Measurements from ENCODE around the gene DAP.

Gene DAP

DNA sequence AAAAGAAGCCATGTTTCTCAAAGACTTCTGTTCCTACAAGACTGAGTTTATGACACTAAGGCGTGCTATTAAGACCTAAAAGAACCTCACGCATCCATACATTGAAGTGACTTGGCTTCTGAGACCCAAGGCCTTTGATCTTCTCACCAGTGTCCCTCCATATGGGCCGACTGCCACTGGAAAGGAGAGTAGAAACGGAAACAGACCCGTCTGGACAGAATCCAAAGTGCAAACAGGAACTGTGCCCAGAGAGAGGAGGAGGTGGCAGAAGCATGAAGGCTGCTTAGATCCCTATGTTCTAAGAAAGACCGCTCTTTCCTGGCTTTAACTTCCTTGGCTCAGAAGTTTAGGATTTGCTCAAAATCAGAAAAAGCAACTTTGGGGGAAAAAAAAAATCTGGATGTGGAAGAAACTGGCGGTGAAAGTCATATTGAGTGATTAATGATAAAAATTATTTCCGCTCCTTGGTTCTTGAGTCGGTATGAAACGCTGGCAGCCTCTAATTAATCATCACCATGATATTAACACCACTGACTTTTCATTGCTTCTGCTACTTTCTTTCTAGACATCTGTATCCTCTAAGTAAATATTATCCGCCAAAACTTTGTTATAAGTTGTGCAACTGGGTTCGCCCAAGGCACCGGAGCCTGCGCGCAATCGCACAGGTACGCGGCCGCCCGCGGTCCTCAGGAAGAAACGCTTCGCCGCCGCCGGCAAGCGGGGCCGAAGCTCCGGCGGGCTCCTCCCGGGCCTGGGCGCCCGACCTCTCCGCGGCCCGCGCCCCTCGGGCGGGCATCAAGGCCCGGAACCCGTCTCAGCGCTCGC lies 726 bp downstream of the DAP start:
- peak; percentile 74 for DNase-seq

DNA sequence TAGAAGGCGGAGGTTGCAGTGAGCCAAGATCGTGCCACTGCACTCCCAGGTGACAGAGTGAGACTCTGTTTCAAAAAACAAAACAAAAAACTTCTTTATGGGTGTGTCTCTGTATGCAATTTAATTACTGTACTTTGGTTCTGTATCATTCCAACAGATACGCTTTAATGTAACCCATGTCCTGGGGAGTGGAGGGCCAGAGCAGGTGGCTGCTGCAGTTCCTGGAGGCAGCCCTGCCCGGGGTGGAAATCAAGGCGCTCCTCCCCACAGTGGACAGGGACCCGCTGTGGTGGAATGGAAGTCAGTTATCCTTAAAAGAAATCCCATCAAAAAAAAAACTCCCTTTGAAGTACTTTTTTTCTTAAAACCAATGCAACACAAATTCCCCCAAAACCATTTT lies 1.9 kb downstream of the DAP start:
- DNase-seq: no peak

DNA sequence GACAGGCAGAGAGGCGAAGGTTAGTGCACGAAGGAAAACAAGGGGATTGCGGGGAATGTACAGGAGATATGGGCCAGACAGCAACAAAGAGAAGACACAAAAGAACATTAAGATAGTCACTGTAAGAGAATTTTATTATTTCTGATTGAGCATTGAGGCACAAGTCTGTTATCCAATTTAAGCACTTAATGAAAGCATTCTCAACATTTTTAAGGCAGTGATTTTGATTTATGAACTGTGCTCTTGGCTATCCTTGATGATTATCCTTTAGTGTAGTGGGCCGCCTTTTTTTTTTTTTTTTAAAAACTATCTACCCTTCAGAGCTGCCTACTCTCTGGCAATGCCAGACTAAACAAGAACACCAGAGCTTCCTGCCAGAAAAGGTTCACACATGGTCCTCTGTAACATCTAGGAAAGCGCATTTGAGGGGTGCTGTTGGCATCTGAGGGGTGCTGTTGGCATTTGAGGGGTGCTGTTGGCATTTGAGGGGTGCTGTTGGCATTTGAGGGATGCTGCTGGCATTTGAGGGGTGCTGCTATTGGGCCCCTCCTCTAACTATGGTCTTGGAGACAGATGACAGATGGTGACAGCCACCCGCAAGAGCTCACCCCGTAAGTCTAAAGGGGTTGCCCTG lies 3.0 kb downstream of the DAP start:
- DNase-seq: no peak

DNA sequence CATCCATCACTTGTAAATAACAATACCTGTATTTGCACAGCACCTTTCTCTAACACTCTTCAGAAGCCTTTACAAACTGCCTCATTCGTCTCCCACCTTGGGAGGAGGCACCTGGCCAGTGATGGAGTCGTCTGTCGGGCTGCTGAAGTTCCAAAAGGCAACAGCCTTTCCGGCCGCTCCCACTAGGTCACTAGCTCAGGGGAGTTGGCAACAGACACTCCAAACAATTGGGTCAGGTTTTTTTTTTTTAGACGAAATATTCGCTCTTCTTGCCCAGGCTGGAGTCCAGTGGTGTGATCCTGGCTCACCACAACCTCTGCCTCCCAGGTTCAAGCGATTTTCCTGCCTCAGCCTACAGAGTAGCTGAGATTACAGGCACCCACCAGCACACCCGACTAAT lies 4.0 kb downstream of the DAP start:
- DNase-seq: no peak

DNA sequence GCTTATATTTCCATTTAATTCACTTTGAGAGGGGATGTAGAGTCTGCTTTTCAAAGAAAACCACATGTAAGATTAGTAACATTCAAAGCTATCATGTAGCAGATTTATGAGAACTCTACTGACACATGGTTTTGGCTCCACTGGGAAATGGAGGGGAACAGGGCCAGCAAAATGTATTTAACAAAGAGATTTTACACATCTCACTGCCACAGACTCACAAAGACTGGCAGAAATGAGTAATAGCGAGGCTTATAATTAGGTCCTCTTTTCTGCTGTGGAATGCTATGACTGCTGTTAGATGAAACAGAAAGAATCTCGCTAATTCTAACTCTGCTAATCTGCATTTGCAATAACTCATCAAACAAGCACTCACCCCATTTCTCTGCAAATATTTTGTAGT lies 4.5 kb downstream of the DAP start:
- no peak for DNase-seq

DNA sequence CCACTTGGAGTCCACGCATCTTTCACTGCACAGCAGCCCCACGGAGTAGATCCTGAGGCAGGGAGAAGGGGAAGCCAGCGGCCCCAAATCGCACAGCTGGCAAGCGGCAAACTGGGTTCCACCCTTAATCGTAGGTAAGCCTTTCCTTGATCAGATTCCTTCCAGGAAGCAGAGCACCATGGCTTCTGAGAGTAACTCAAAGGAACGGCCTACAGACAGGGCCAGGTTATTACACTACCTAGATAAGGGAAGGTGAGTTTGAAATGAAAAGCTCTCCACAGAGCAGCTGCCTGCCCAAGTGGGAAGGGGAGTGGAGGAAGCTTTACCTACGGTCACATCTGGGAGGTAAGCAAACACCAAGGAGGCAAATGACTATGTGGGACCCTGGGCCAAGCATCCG lies 7.9 kb downstream of the DAP start:
- no peak for DNase-seq

DNA sequence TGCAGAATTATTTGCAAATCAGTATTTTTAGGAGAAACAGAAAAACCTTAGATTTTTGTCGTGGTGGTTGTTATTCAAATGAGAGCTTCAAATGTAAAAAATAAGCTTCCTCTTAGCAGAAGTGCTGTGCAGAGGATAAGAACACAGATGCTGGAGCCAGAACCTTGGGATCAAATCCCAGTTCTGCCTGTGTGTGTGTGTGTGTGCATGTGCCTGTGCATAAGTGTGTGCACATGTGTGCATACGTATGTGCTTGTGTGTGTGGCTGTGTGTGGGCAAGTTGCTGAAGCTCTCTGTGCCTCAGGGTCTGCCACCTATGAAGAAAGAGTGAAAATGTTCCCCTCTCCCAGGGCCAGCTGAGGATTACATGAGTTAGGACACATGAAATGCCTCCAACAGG lies 8.6 kb downstream of the DAP start:
- DNase-seq: no peak

DNA sequence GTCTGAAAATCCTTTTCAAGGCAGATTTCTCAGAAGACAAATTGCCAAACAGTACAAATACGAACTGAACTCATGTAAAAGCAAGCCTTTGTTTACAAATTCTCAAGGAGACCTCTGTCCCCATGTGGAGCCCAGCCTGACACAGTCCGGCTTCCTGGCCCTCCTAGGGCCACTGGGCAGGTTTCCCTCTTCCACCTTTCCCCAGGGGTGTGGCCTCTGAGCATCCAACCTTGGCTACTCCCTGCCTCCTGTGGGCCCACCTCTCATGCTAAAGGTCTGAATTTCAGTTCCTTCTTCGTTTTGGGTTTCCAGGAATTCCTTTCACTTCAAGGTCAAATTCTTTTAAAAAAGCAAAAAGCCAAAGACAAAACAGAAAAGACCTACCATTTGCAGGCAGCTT lies 10.1 kb downstream of the DAP start:
- DNase-seq: no peak

DNA sequence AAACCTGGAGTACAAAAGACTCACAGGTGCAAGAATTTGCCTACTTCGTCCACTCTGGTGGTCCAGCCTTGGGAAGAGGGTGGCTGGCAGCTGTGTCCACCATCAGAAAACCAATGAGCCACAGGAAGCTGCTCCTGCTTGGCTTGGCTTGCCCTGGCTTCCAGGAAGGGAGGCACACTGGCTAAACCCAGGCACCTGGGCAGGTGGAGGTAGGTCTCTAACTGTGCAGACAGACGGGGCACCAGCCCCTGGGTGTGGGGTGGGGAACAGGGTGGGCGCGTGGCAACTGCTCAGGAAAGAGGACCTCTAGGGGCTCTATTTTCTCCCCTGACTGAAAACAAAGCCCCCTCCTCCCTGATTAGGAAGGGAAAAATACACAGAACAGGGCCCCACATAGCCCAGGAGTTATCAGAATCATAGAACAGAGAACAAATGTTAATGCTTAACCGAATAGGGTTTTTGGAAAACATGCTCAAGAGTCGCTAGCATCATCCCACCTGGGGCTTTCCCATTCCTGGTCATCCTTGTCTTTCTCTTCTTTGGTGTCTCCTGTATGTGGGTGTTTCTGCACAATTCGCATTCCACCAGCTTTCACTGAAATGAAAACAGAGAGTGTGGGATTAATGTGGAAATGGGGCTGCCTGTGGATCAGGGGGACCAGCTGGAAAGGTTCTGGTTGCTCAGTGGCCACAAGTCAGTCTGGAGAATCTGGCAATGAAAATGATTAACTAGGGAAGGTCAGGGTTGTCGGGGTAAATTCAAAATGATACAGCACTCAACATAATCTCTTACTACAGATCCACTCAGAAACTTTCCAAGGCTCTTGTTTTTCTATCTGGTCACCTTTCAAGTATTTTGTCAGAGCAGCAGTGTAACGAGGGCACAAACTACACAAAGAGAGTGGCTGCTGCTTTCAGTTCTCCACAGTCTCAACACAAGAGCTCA lies 13.1 kb downstream of the DAP start:
- no peak for DNase-seq

DNA sequence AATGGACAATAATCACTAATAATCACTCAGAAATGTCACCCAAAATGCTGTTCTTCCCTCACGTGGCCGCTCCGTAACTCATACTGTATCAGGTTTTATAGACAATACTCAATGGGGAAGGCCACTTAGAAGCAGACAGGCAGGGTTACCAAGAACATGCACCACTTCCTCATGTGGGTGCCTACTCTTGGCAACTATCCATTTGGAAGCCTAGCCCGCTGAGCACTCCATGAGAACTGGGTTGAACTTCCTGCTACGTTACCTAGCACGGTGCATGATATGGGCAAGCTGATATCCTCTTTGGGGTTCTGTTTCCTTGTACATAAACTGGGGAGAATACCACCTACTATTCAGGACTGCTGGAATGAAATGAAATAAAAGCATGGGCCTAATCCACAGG lies 14.3 kb downstream of the DAP start:
- no peak for DNase-seq

DNA sequence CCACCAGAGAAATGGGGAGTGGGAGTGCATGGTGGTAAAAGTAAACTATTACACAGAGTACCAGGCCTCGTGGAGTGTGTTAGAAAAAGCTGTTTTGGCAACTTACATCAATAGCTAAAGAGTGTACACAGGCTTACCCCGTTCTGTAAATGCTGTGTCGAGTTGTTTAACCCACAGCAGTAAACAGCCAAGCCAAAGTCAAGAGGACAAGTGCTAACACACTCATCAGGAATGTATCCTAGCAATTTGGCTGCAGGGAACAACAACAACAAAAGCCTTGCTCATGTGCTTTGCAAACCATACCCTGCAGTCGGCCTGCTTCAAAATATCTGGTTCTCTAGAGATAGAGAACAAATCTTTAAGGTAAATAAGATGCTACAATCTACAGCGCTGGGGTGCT lies 15.9 kb downstream of the DAP start:
- DNase-seq: no peak

DNA sequence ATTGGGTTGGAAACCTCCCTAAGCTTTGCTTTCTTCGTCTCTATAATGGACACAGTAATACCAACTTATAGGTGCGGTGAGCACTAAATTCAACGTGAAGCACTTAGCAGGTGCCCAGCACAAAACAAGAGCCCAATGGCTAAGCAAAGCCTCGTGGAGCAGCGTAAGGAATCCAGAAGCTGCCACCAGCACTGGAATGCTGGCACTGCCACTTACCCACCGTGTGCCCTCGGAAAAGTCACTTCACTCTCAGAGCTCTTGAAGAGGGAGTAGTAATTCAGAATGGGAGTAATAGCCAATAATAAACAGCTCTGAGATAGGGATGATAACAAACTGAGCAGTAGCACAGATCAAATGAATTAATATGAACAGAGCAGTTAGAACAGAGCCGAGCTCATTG lies 16.4 kb downstream of the DAP start:
- no peak for DNase-seq

DNA sequence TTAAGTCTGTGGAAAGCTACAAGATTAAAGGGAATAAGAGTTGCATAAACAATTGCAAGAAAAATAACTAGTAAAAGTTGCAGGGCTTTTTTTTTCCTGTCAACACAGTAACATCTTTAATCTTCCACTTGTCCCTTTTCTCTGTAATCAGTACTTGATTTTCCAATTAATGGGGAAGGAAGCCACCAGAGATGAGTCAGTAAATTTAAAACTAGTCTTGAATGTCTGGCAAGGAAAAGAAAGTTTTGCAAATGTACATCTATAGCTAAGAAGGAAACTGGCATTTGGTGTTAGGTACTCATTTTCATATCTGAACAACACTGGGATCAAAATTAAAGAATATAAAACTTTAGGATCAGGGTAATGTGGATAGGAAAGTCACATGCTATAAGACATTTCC lies 17.1 kb downstream of the DAP start:
- DNase-seq: no peak

DNA sequence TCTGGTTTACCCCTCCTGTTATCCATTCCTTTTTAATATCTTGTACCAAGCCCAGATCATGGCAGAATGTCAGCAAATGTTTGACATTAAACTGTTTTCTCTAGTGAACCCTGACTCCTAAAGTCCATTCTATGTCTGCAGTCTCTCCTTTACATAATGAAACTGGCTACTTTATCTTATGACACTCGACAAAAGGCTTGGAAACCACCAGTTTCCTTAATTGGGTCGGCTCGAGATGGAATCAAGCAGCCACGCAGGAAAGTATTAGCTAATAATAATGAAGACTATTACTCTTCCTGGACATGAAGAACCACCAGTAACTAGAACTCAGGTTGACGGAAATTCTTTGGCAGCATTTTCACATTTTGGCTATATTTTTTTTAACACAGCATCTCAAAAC lies 17.5 kb downstream of the DAP start:
- no peak for DNase-seq

DNA sequence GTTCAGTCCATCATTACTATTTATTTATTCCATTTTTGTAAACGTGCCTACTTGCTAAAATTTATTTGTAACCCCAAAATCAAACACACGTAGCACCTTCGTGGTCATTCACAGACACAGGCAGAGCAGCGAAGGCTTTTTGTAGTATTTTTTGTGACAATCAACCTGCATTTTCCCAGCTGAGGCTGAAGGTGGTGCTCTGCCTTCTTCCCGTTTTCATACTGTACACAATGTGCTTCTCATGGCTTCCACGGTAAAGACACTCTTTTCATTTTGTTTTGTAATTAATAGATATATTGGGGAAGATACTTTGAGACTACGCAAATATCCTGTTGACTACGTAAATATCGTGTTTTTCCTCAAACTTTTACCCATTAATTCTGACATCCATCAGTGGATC lies 19.4 kb downstream of the DAP start:
- no peak for DNase-seq

DNA sequence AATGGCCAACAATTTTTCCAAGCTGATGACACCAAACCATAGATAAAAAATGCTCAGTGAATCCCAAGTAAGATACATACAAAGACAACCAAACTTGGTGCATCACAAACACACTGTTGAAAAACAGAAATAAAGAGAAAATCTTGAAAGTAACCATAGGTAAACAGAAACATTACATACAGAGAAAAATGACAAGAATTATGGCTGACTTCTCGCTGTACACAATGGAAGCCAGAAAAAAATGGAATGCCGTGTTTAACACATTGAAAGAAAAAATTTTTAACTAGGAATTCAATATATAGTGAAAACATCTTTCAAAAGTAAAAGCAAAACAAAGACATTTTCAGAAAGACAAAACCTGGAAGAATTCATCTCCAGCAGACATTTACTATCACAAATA lies 20.6 kb downstream of the DAP start:
- no peak for DNase-seq

DNA sequence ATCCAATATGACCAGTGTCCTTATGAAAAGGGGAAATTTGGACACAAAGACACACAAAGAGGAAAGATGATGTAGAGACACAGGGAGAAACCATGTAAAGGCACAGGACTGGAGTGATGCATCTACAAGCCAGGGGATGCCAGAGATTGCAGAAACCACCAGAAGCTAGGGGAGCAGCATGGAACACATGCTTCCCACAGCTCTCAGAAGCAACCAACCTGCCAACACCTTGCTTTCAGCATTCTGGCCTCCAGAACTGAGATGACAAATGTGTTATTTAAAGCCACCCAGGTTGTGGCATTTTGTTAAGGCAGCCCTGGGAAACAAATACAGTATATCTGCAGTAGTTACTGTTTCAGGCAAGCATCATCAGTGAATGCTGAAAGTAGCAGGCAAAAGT lies 23.2 kb downstream of the DAP start:
- no peak for DNase-seq

DNA sequence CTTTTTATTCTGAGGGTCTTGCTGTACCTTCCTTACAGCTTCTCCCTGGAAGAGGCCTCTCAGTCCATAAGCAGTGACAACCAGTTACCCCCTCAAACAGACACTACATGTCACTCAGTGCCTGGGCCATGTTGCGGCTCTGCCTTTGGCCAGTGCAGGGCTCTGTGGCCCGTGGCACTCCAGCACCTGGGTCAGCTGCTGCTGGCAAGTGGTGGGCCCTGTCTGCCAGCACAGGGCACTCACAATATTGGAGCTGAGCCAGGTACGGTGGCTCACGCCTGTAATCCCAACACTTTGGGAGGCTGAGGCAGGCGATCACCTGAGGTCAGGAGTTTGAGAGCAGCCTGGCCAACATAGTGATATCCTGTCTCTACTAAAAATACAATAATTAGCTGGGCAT lies 24.2 kb downstream of the DAP start:
- no peak for DNase-seq

DNA sequence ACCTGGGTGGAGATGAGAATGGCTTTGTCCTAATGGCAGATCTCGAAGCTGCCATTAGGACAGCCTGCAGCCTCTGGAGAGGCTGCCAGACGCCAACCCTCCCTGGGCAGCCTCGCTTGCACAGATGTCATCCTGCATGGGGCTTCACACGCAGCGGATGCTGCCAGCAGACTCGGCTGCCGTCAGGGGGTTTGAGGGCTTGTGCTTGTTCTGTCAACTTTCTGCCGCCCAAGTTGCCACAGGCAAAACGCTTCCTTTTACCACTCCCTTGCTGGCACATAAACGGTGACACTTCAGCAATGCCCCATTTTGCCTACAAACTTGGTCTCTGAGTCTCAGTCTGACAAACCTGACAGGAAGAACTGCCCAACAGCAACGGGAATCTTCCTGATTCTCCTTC lies 24.7 kb downstream of the DAP start:
- peak; percentile 44 for DNase-seq

DNA sequence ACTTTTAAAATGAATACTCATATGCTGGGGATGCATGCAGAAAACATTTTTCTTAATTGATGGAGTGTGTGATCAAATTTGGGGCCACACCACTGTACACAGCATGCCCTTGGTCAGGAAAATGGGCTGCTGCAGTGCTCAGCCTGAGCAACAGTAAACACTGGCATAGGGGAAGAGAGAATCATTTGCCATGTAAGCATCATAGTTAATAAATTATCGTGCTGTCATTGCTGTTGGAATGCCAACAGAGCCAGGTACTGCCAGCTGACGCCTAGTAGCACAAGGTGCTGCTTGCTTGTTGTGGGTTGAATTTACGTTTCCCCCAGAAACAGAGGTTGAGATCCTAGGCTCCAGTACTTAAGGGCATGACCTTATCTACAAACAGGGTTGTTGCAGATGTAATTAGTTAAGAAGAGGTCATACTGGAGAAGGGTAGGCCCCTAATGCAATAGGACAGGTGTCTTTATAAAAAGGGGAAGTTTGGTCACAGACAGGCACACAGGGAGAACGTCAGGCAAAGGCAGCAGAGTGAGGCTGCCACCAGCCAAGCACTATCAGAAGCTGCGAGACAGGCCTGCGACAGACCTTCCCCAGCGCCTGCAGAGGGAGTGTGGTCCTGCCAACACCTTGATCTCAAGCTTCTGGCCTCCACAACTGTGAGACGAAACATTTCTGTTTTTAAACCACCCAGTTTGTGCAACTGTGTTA lies 25.3 kb downstream of the DAP start:
- DNase-seq: no peak

DNA sequence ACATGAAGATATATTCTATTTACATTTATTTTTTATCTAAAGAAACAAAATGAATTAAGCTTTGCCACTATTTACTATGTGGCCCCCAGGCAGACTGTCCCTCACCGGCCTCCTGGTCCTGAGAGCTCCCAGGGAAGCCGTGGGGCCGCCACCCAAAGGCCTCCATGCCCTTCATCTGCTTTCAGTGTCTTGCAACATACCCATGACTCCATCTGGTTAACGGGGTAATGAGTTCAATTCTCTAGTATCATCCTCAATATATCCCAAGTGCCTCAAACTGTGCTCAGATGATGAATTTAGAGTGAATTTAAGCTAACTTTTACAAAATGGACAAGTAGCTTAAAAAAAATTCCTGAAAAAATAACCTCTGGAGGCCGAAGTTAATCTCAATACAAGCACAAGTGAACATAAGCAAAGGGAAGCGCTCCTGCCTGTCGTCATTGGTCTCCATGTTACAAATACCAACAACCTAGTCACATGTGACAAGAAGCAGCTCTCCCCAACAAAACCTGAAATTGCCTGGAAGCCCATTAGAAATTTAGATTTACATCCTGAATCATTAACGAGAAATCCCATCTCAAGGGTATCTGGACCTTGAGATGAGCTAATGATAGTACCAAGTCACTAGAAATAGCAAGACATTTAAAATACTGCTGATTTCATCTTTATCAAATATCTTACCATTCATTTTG lies 26.1 kb downstream of the DAP start:
- DNase-seq: no peak

DNA sequence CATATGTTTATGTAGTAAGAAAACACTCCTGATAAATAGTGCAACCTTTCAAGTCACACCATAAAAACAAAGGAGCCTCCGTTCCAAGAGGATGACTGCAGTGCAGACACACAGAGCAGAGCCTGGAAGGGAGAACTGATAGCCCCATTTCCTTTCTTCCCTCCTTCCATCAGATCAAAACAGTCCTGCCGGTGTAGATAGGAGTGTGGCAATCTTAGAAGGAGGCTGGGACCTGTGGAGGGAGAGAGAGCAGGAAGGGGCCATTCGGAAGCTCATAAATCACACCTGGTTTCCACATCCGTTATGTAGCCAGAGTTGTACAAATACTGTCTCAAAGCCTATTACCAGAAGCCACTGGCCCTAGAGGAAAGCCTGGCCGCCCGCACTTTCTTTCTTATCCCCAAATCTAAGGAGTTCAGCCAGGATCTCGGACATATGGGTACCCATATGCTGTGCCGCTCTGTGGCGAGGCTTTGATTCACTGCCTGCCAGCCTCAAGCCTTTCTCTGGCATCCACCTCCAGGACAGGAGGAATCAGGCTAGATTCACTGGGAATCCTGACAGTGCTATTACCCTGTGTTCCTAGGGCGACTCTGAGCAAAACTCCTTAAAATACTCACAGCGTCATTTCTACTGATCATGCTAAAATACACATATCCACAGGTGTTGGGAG lies 26.9 kb downstream of the DAP start:
- DNase-seq: no peak

Measured in NCI-H2171 treated with DMSO at 0.1 percent for 48 hours (cell line).